HepG2 (cell line): ENCODE measurements around the gene USE1. TPM values are rescaled to one million over a fixed set of nuclear protein-coding genes. Genes with fewer than 3 reads are reported as not detected.

Source experiments
- CENPX ChIP-seq: sonication (generic); formaldehyde crosslinking; IDR thresholded peaks from 2 replicates; pipeline ENCODE4 v1.9.0; 2021; ENCODE audit warnings: mild to moderate bottlenecking, missing genetic modification reagents, moderate library complexity
- HDAC2 ChIP-seq: sonication (generic); formaldehyde crosslinking; IDR thresholded peaks from 2 replicates; pipeline ENCODE4 v1.4.0; 2020; ENCODE audit warnings: missing genetic modification reagents
- HNRNPL ChIP-seq: fragments of 200-400 bp; formaldehyde crosslinking; IDR thresholded peaks from 2 replicates; pipeline ENCODE4 v1.6.1; 2017; ENCODE audit warnings: mild to moderate bottlenecking, low read depth, low read length
- ISX ChIP-seq: sonication (generic); formaldehyde crosslinking; conservative IDR thresholded peaks from 2 replicates; pipeline ENCODE4 v1.5.0; 2020; ENCODE audit warnings: missing genetic modification reagents
- MTA3 ChIP-seq: sonication (generic); formaldehyde crosslinking; IDR thresholded peaks from 2 replicates; pipeline ENCODE4 v1.4.0; 2020; ENCODE audit warnings: missing genetic modification reagents
- NAIF1 ChIP-seq: sonication (generic); formaldehyde crosslinking; IDR thresholded peaks from 2 replicates; pipeline ENCODE4 v1.5.0; 2020; ENCODE audit warnings: mild to moderate bottlenecking, missing genetic modification reagents, borderline replicate concordance
- NPAS2 ChIP-seq: sonication (generic); formaldehyde crosslinking; IDR thresholded peaks from 2 replicates; pipeline ENCODE4 v1.8.0; 2022; ENCODE audit warnings: mild to moderate bottlenecking, missing genetic modification reagents, borderline replicate concordance
- RELA ChIP-seq: sonication (generic); formaldehyde crosslinking; IDR thresholded peaks from 2 replicates; pipeline ENCODE4 v1.4.0; 2020; ENCODE audit warnings: missing genetic modification reagents
- ZMYM2 ChIP-seq: sonication (generic); formaldehyde crosslinking; IDR thresholded peaks from 2 replicates; pipeline ENCODE4 v1.8.0; 2022; ENCODE audit warnings: mild to moderate bottlenecking, missing genetic modification reagents
- ZNF431 ChIP-seq: sonication (generic); formaldehyde crosslinking; IDR thresholded peaks from 2 replicates; pipeline ENCODE4 v1.9.0; 2022; ENCODE audit warnings: missing genetic modification reagents, low read depth, mild to moderate bottlenecking, borderline replicate concordance
- ZNF766 ChIP-seq: sonication (generic); formaldehyde crosslinking; IDR thresholded peaks from 2 replicates; pipeline ENCODE4 v1.5.0; 2020; ENCODE audit warnings: missing genetic modification reagents, borderline replicate concordance
- polyA plus RNA-seq, 8 experiments: library from polyadenylated mRNA; depleted of rRNA in 3 of 8; stranded (reverse) in 7 of 8; unstranded in 1 of 8; fragments of >200 nt; fragmentation: Illumina TruSeq in 4 of 8; extraction: Trizol in 4 of 8; gene quantifications; 2 replicates each; pipeline versions ENCODE4 v1.2.1 to v1.2.3, GENCODE V29; 2011 to 2016; ENCODE audit warnings: low read depth in 4 of 8, missing spikeins in 1 of 8, mixed read lengths in 1 of 8; ENCODE audit not compliant: insufficient read depth in 1 of 8
- total RNA-seq, 5 experiments: library from RNA; depleted of rRNA; stranded (reverse); fragments of >200 nt; fragmentation: Illumina TruSeq; extraction: Trizol; gene quantifications; 2 replicates each; pipeline ENCODE4 v1.2.3, GENCODE V29; 2016; ENCODE audit warnings: low read depth in 1 of 5
- TF ChIP-seq, protein P1 (sequence below), 2 experiments: IDR thresholded peaks; 2 replicates each; pipeline ENCODE4 v1.6.1; 2011 to 2012; ENCODE audit warnings: low read length in 2 of 2, borderline replicate concordance in 1 of 2, low read depth in 1 of 2, mild to moderate bottlenecking in 1 of 2, moderate library complexity in 1 of 2
- TF ChIP-seq, protein P2 (sequence below): sonication (generic); formaldehyde crosslinking; IDR thresholded peaks from 2 replicates; pipeline ENCODE4 v1.9.0; 2021; ENCODE audit warnings: mild to moderate bottlenecking, missing genetic modification reagents
- TF ChIP-seq, protein P3 (sequence below): sonication (generic); formaldehyde crosslinking; IDR thresholded peaks from 2 replicates; pipeline ENCODE4 v1.4.0; 2020; ENCODE audit warnings: missing genetic modification reagents
- TF ChIP-seq, protein P4 (sequence below): sonication (generic); formaldehyde crosslinking; IDR thresholded peaks from 2 replicates; pipeline ENCODE4 v1.8.1; 2023; ENCODE audit warnings: mild to moderate bottlenecking, inconsistent platforms, moderate library complexity, missing genetic modification reagents, borderline replicate concordance

The USE1 gene
- total and polyA plus RNA-seq, 2 of the 13 experiments (the other 11 are each of a cell fraction or from before 2014, with no cell fraction given) = 9.9 to 17.6 TPM

DNA sequence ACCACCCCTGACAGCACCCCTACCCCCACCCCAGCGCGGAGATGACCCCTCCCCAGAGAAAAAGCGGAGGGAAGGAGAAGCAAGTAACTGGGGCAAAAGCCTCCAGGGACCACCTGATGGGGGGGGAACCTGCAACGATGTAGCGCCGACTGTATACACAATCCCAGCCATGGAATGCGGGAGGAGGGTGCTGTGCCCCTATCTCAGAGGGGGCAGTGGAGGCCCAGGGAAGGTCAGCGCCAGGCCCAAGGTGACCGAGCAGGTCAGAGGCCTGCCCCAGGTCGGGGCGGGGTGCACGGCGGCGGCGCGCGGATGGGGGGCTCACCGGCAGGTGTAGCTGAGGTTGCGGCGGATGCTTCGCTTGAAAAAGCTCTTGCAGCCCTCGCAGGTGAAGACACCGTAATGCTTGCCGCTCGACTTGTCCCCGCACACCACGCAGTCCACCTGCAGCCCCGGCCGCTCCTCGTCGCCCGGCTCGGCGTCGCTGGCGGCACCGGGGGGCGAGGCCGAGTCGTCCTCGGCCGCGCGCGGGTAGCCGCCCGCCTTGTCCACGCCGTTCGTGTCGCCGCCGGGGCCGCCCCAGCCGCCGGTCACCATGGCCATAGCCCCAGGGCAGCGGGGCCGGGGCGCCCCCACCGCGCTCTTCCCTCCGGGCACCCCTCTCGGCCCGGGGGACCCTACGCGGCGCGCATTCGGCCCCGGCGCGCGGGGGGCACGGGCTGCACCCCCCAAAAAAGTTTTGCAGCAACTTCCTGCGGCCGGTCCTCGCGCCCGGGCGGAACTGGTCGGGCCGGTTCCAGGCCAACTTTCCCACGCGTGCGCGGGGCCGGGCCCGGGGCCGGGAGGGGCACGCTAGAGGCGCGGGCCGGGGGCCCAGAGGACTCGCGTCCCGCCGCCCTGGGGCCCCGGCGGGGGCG is 29.7 kb downstream of the USE1 start (continued):
- TF ChIP-seq, protein P1, sequence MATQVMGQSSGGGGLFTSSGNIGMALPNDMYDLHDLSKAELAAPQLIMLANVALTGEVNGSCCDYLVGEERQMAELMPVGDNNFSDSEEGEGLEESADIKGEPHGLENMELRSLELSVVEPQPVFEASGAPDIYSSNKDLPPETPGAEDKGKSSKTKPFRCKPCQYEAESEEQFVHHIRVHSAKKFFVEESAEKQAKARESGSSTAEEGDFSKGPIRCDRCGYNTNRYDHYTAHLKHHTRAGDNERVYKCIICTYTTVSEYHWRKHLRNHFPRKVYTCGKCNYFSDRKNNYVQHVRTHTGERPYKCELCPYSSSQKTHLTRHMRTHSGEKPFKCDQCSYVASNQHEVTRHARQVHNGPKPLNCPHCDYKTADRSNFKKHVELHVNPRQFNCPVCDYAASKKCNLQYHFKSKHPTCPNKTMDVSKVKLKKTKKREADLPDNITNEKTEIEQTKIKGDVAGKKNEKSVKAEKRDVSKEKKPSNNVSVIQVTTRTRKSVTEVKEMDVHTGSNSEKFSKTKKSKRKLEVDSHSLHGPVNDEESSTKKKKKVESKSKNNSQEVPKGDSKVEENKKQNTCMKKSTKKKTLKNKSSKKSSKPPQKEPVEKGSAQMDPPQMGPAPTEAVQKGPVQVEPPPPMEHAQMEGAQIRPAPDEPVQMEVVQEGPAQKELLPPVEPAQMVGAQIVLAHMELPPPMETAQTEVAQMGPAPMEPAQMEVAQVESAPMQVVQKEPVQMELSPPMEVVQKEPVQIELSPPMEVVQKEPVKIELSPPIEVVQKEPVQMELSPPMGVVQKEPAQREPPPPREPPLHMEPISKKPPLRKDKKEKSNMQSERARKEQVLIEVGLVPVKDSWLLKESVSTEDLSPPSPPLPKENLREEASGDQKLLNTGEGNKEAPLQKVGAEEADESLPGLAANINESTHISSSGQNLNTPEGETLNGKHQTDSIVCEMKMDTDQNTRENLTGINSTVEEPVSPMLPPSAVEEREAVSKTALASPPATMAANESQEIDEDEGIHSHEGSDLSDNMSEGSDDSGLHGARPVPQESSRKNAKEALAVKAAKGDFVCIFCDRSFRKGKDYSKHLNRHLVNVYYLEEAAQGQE (IDR thresholded peaks at IDR 0.05; ENCODE audit: borderline replicate concordance in 1 of 2, low read depth in 1 of 2, low read length in 2 of 2) = no peak
- TF ChIP-seq HDAC2 (CRISPR knock-in tag) (no peak), NPAS2 (CRISPR knock-in tag) (no peak), MTA3 (CRISPR knock-in tag) (no peak), ZNF766 (no peak), HNRNPL (no peak), CENPX (CRISPR knock-in tag) (no peak), ZMYM2 (CRISPR knock-in tag) (peak; percentile 87), NAIF1 (CRISPR knock-in tag) (no peak), RELA (no peak), ZNF431 (CRISPR knock-in tag) (no peak), ISX (CRISPR knock-in tag) (no peak)
- TF ChIP-seq, protein P2, sequence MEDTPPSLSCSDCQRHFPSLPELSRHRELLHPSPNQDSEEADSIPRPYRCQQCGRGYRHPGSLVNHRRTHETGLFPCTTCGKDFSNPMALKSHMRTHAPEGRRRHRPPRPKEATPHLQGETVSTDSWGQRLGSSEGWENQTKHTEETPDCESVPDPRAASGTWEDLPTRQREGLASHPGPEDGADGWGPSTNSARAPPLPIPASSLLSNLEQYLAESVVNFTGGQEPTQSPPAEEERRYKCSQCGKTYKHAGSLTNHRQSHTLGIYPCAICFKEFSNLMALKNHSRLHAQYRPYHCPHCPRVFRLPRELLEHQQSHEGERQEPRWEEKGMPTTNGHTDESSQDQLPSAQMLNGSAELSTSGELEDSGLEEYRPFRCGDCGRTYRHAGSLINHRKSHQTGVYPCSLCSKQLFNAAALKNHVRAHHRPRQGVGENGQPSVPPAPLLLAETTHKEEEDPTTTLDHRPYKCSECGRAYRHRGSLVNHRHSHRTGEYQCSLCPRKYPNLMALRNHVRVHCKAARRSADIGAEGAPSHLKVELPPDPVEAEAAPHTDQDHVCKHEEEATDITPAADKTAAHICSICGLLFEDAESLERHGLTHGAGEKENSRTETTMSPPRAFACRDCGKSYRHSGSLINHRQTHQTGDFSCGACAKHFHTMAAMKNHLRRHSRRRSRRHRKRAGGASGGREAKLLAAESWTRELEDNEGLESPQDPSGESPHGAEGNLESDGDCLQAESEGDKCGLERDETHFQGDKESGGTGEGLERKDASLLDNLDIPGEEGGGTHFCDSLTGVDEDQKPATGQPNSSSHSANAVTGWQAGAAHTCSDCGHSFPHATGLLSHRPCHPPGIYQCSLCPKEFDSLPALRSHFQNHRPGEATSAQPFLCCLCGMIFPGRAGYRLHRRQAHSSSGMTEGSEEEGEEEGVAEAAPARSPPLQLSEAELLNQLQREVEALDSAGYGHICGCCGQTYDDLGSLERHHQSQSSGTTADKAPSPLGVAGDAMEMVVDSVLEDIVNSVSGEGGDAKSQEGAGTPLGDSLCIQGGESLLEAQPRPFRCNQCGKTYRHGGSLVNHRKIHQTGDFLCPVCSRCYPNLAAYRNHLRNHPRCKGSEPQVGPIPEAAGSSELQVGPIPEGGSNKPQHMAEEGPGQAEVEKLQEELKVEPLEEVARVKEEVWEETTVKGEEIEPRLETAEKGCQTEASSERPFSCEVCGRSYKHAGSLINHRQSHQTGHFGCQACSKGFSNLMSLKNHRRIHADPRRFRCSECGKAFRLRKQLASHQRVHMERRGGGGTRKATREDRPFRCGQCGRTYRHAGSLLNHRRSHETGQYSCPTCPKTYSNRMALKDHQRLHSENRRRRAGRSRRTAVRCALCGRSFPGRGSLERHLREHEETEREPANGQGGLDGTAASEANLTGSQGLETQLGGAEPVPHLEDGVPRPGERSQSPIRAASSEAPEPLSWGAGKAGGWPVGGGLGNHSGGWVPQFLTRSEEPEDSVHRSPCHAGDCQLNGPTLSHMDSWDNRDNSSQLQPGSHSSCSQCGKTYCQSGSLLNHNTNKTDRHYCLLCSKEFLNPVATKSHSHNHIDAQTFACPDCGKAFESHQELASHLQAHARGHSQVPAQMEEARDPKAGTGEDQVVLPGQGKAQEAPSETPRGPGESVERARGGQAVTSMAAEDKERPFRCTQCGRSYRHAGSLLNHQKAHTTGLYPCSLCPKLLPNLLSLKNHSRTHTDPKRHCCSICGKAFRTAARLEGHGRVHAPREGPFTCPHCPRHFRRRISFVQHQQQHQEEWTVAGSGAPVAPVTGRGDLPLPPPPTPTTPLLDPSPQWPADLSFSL (CRISPR knock-in tag) = no peak
- TF ChIP-seq, protein P3, sequence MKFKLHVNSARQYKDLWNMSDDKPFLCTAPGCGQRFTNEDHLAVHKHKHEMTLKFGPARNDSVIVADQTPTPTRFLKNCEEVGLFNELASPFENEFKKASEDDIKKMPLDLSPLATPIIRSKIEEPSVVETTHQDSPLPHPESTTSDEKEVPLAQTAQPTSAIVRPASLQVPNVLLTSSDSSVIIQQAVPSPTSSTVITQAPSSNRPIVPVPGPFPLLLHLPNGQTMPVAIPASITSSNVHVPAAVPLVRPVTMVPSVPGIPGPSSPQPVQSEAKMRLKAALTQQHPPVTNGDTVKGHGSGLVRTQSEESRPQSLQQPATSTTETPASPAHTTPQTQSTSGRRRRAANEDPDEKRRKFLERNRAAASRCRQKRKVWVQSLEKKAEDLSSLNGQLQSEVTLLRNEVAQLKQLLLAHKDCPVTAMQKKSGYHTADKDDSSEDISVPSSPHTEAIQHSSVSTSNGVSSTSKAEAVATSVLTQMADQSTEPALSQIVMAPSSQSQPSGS (CRISPR knock-in tag) = no peak
- TF ChIP-seq, protein P4, sequence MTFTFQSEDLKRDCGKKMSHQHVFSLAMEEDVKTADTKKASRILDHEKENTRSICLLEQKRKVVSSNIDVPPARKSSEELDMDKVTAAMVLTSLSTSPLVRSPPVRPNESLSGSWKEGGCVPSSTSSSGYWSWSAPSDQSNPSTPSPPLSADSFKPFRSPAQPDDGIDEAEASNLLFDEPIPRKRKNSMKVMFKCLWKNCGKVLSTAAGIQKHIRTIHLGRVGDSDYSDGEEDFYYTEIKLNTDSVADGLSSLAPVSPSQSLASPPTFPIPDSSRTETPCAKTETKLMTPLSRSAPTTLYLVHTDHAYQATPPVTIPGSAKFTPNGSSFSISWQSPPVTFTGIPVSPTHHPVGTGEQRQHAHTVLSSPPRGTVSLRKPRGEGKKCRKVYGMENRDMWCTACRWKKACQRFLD = no peak
